Left ventricle myocardium inferior (tissue), 1 donor: ENCODE results near the gene KLHL20. TPM values are rescaled to one million over a fixed set of nuclear protein-coding genes. Genes with fewer than 3 reads are reported as not detected.
"Not testable (repeated sequence)": the region's sequence is repeated elsewhere in the genome, so short reads cannot be mapped to it uniquely, and the experiment has no call there.

Experiments used
- DNase-seq: peaks from one replicate; pipeline ENCODE4 v3.0.0-alpha.2; 2020
- H3K27ac ChIP-seq: fragments of 200-600 bp; replicated peaks from 2 replicates; pipeline ENCODE4 v1.8.0; 2021
- H3K27me3 ChIP-seq: fragments of 200-600 bp; 2 replicates; pipeline ENCODE4 v1.8.0; 2021; ENCODE audit warnings: low read depth
- H3K36me3 ChIP-seq: fragments of 200-600 bp; 2 replicates; pipeline ENCODE4 v1.8.0; 2021
- H3K4me1 ChIP-seq: fragments of 200-600 bp; 2 replicates; pipeline ENCODE4 v1.8.0; 2021
- H3K4me3 ChIP-seq: fragments of 200-600 bp; 2 replicates; pipeline ENCODE4 v1.8.0; 2021; ENCODE audit warnings: mild to moderate bottlenecking, moderate library complexity
- H3K9me3 ChIP-seq: fragments of 200-600 bp; replicated peaks from 2 replicates; pipeline ENCODE4 v1.8.0; 2021
- CTCF ChIP-seq: fragments of 200-600 bp; IDR thresholded peaks from 2 replicates; pipeline ENCODE4 v1.8.0; 2021; ENCODE audit warnings: antibody characterized with exemption, mild to moderate bottlenecking, borderline replicate concordance
- intact Hi-C: fragments of 100-400 bp; cut with micrococcal nuclease; formaldehyde crosslinking; loops from one replicate; pipeline ENCODE4 v1.11.0; 2022
- total RNA-seq: library from RNA; stranded (reverse); fragmentation: NEBNext Ultra II Directional; extraction: Animal tissue kit (Norgen Biotek cat#: 25700); gene quantifications from one replicate; pipeline ENCODE4 v1.2.1, GENCODE V29; 2021
- donor health status: DM: no; HTN: yes; CAD: no; lungs with severe emphysema.

KLHL20 gene
- total RNA-seq, 1 donor from 2014 or later = 16.2 TPM

GRCh38 chr1:173758110-173758509 is 43.3 kb downstream of the KLHL20 start:
- Histone ChIP-seq H3K27ac (no peak overlapping the region), H3K36me3 (peaks cover 80% of the 10 kb centered on the region), H3K4me3 (no peak overlapping the region), H3K27me3 (no peaks in the 10 kb centered on the region), H3K9me3 (peaks cover 6% of the 10 kb centered on the region), H3K4me1 (no peaks in the 10 kb centered on the region)
- no peak for TF ChIP-seq CTCF
- intact Hi-C loops = no loop called here
- DNase-seq = no peak

- H3K4me3 ChIP-seq = no peak overlapping the region
- H3K9me3 ChIP-seq = peaks cover 14% of the 10 kb centered on the region
- no peak for TF ChIP-seq CTCF
- no peaks in the 10 kb centered on the region for H3K4me1 ChIP-seq
- H3K27ac ChIP-seq = no peak overlapping the region
- peaks cover 73% of the 10 kb centered on the region for H3K36me3 ChIP-seq
- no peaks in the 10 kb centered on the region for H3K27me3 ChIP-seq
- DNase-seq = no peak
- intact Hi-C loops = no loop called here
Measured at GRCh38 chr1:173758980-173759379, 44.2 kb downstream of the KLHL20 start.

- H3K4me1 ChIP-seq, intact Hi-C loops, H3K4me3 ChIP-seq, H3K27me3 ChIP-seq, DNase-seq, H3K27ac ChIP-seq: not testable (repeated sequence)
- Histone ChIP-seq H3K9me3 (peaks cover 20% of the 10 kb centered on the region), H3K36me3 (peaks cover 57% of the 10 kb centered on the region)
Measured at GRCh38 chr1:173764331-173764730, 49.5 kb downstream of the KLHL20 start.

- Histone ChIP-seq H3K4me1 (no peaks in the 10 kb centered on the region), H3K27ac (no peak overlapping the region), H3K9me3 (peaks cover 13% of the 10 kb centered on the region), H3K36me3 (peaks cover 51% of the 10 kb centered on the region), H3K4me3 (no peak overlapping the region), H3K27me3 (no peaks in the 10 kb centered on the region)
- intact Hi-C loops = no loop called here
- no peak for TF ChIP-seq CTCF
- DNase-seq = no peak
Measured at GRCh38 chr1:173768206-173768605, 53.4 kb downstream of the KLHL20 start.

- Histone ChIP-seq H3K9me3 (peaks cover 7% of the 10 kb centered on the region), H3K27me3 (no peaks in the 10 kb centered on the region), H3K4me3 (no peak overlapping the region), H3K27ac (no peak overlapping the region), H3K36me3 (peaks cover 50% of the 10 kb centered on the region), H3K4me1 (no peaks in the 10 kb centered on the region)
- no peak for DNase-seq
- intact Hi-C loops = no loop called here
- no peak for TF ChIP-seq CTCF
Measured at GRCh38 chr1:173768827-173769226, 54.0 kb downstream of the KLHL20 start.

- H3K27me3 ChIP-seq, H3K27ac ChIP-seq, DNase-seq, H3K4me3 ChIP-seq, H3K4me1 ChIP-seq, intact Hi-C loops, H3K9me3 ChIP-seq: not testable (repeated sequence)
- H3K36me3 ChIP-seq = peaks cover 57% of the 10 kb centered on the region
Measured at GRCh38 chr1:173770330-173770729, 55.5 kb downstream of the KLHL20 start.

GRCh38 chr1:173771560-173771959 is 56.8 kb downstream of the KLHL20 start:
- intact Hi-C loops = no loop called here
- Histone ChIP-seq H3K27me3 (no peaks in the 10 kb centered on the region), H3K4me3 (no peak overlapping the region), H3K4me1 (no peaks in the 10 kb centered on the region), H3K9me3 (peaks cover 6% of the 10 kb centered on the region), H3K27ac (no peak overlapping the region), H3K36me3 (peaks cover 57% of the 10 kb centered on the region)
- TF ChIP-seq CTCF = no peak
- DNase-seq = no peak
